Activated naive CD8-positive, alpha-beta T cell treated with anti-CD3 and anti-CD28 coated beads, Interleukin-2, amount 10 ng/mL, durations not matched to agents 7 days and 5 days (primary cell): ENCODE results near the gene SLC24A1. TPM values are rescaled to one million over a fixed set of nuclear protein-coding genes. Genes with fewer than 3 reads are reported as not detected.

Experiments
- ATAC-seq: fragments of 150-1000 bp; cut with Tn5 transposase; one replicate; pipeline ENCODE4 v1.10.0; 2021; ENCODE audit warnings: low read depth, moderate library complexity
- POLR2A ChIA-PET: fragments of 350-600 bp; sonication (Branson Sonifier 250); formaldehyde crosslinking; loops from one replicate; lab custom pipeline; 2021; ENCODE audit warnings: antibody characterized with exemption; lab: Charles Lee
- DNase-seq: peaks from one replicate; pipeline ENCODE4 v3.0.0; 2021
- H3K27ac Mint-ChIP-seq: one replicate; pipeline ENCODE4 v1.8.0; 2022; ENCODE audit warnings: mild to moderate bottlenecking, mixed read lengths
- H3K27me3 Mint-ChIP-seq: one replicate; pipeline ENCODE4 v1.8.0; 2022; ENCODE audit warnings: mild to moderate bottlenecking, moderate library complexity, mixed read lengths
- H3K36me3 Mint-ChIP-seq: one replicate; pipeline ENCODE4 v1.8.0; 2021; ENCODE audit warnings: mild to moderate bottlenecking, mixed read lengths
- H3K4me1 Mint-ChIP-seq: one replicate; pipeline ENCODE4 v1.8.0; 2021; ENCODE audit warnings: mixed read lengths
- H3K4me3 Mint-ChIP-seq: one replicate; pipeline ENCODE4 v1.8.0; 2022; ENCODE audit warnings: mild to moderate bottlenecking, moderate library complexity, mixed read lengths
- H3K9me3 Mint-ChIP-seq: one replicate; pipeline ENCODE4 v1.8.0; 2021; ENCODE audit warnings: mixed read lengths
- total RNA-seq, 2 experiments: library from RNA; stranded (reverse); gene quantifications; one replicate each; pipeline ENCODE4 v1.2.3, GENCODE V29; 2021

SLC24A1 gene
- total RNA-seq, 2 experiments from 2014 or later, result 4.9 to 7.1 TPM

- no peaks in the 10 kb centered on the region for H3K4me1 Mint-ChIP-seq
- H3K4me3 Mint-ChIP-seq, result no peak overlapping the region
- H3K27me3 Mint-ChIP-seq, result no peaks in the 10 kb centered on the region
- no peak overlapping the region for H3K27ac Mint-ChIP-seq
- no peak for DNase-seq
- no peak for ATAC-seq
- H3K9me3 Mint-ChIP-seq, result no peaks in the 10 kb centered on the region
- POLR2A ChIA-PET, result no interaction called here
- peaks cover 19% of the 10 kb centered on the region for H3K36me3 Mint-ChIP-seq
Measured at GRCh38 chr15:65680544-65680943, 58.8 kb downstream of the SLC24A1 start.

GRCh38 chr15:65682404-65682911, 60.7 kb downstream of the SLC24A1 start:
- POLR2A ChIA-PET, result interaction anchor here (0.6 kb wide), 1 partner anchor 843 kb away, joined by 6 read pairs; no protein-coding TSS in a partner anchor
- DNase-seq, result no peak
- no peak for ATAC-seq
- H3K4me3 Mint-ChIP-seq, result no peak overlapping the region
- H3K9me3 Mint-ChIP-seq, result no peaks in the 10 kb centered on the region
- peaks cover 30% of the 10 kb centered on the region for H3K36me3 Mint-ChIP-seq
- no peaks in the 10 kb centered on the region for H3K27me3 Mint-ChIP-seq
- H3K4me1 Mint-ChIP-seq, result no peaks in the 10 kb centered on the region
- H3K27ac Mint-ChIP-seq, result no peak overlapping the region

GRCh38 chr15:65688462-65688861, 66.7 kb downstream of the SLC24A1 start:
- POLR2A ChIA-PET, result no interaction called here
- no peak overlapping the region for H3K4me3 Mint-ChIP-seq
- H3K27me3 Mint-ChIP-seq, result no peaks in the 10 kb centered on the region
- ATAC-seq, result no peak
- peaks cover 57% of the 10 kb centered on the region for H3K36me3 Mint-ChIP-seq
- DNase-seq, result no peak
- no peak overlapping the region for H3K27ac Mint-ChIP-seq
- no peaks in the 10 kb centered on the region for H3K4me1 Mint-ChIP-seq
- no peaks in the 10 kb centered on the region for H3K9me3 Mint-ChIP-seq

GRCh38 chr15:65690173-65690572, 68.4 kb downstream of the SLC24A1 start:
- no peak overlapping the region for H3K4me3 Mint-ChIP-seq
- DNase-seq (no peak), ATAC-seq (no peak)
- H3K4me1 Mint-ChIP-seq, result no peaks in the 10 kb centered on the region
- peaks cover 60% of the 10 kb centered on the region for H3K36me3 Mint-ChIP-seq
- no peaks in the 10 kb centered on the region for H3K27me3 Mint-ChIP-seq
- H3K27ac Mint-ChIP-seq, result no peak overlapping the region
- H3K9me3 Mint-ChIP-seq, result no peaks in the 10 kb centered on the region
- POLR2A ChIA-PET, result no interaction called here

- Mint-ChIP-seq H3K4me1 (no peaks in the 10 kb centered on the region), H3K4me3 (no peak overlapping the region), H3K27me3 (no peaks in the 10 kb centered on the region), H3K9me3 (no peaks in the 10 kb centered on the region), H3K27ac (no peak overlapping the region), H3K36me3 (peaks cover 57% of the 10 kb centered on the region)
- ATAC-seq (no peak), DNase-seq (no peak)
- POLR2A ChIA-PET, result no interaction called here
Measured at GRCh38 chr15:65690778-65691177, 69.0 kb downstream of the SLC24A1 start.

GRCh38 chr15:65695081-65695480, 73.3 kb downstream of the SLC24A1 start:
- no peaks in the 10 kb centered on the region for H3K9me3 Mint-ChIP-seq
- no peak overlapping the region for H3K27ac Mint-ChIP-seq
- no peak overlapping the region for H3K4me3 Mint-ChIP-seq
- peaks cover 36% of the 10 kb centered on the region for H3K36me3 Mint-ChIP-seq
- no peaks in the 10 kb centered on the region for H3K27me3 Mint-ChIP-seq
- ATAC-seq, result no peak
- no peak for DNase-seq
- POLR2A ChIA-PET, result no interaction called here
- no peaks in the 10 kb centered on the region for H3K4me1 Mint-ChIP-seq

Other genes starting within 250 kb of the SLC24A1 start
- gene IGDCC3, start 243.9 kb upstream of the SLC24A1 start, total RNA-seq, result not detected
- under 1 TPM; 0.06 to 0.14 TPM for gene IGDCC4, start 199.0 kb upstream of the SLC24A1 start, total RNA-seq
- 10 to 100 TPM; 48.7 to 52.2 TPM for gene DPP8, start 104.2 kb upstream of the SLC24A1 start, total RNA-seq
- 10 to 100 TPM; 33.3 to 34.5 TPM for gene HACD3, start 91.5 kb upstream of the SLC24A1 start, total RNA-seq
- gene INTS14, start 10.8 kb upstream of the SLC24A1 start, total RNA-seq, result 10 to 100 TPM; 42.8 to 43.0 TPM
- gene DENND4A, start 170.4 kb downstream of the SLC24A1 start, total RNA-seq, result 10 to 100 TPM; 50.4 to 56.7 TPM
- gene RAB11A, start 247.6 kb downstream of the SLC24A1 start, total RNA-seq, result 100 to 1,000 TPM; 141 to 151 TPM